Activated naive CD8-positive, alpha-beta T cell treated with anti-CD3 and anti-CD28 coated beads, Interleukin-2, amount 50 U/mL, for 24 hours (primary cell): ENCODE data around the gene FAM163A.
"Not testable (repeated sequence)": the region's sequence is repeated elsewhere in the genome, so short reads cannot be mapped to it uniquely, and the experiment has no call there.

ENCODE experiments used
- ATAC-seq: fragments of 150-1000 bp; cut with Tn5 transposase; one replicate; pipeline ENCODE4 v1.10.0; 2021
- DNase-seq: peaks from one replicate; pipeline ENCODE4 v3.0.0; 2021
- H3K27ac Mint-ChIP-seq: one replicate; pipeline ENCODE4 v1.8.0; 2021; ENCODE audit warnings: mild to moderate bottlenecking, mixed read lengths
- H3K27me3 Mint-ChIP-seq: one replicate; pipeline ENCODE4 v1.8.0; 2021; ENCODE audit warnings: mixed read lengths
- H3K36me3 Mint-ChIP-seq: one replicate; pipeline ENCODE4 v1.8.0; 2021; ENCODE audit warnings: low read depth, mixed read lengths
- H3K4me1 Mint-ChIP-seq: one replicate; pipeline ENCODE4 v1.8.0; 2021; ENCODE audit warnings: mixed read lengths
- H3K4me3 Mint-ChIP-seq: one replicate; pipeline ENCODE4 v1.8.0; 2021; ENCODE audit warnings: mild to moderate bottlenecking, moderate library complexity, mixed read lengths
- H3K9me3 Mint-ChIP-seq: one replicate; pipeline ENCODE4 v1.8.0; 2021; ENCODE audit warnings: mixed read lengths

FAM163A gene

GRCh38 chr1:179794146-179794545, 51.1 kb downstream of the FAM163A start:
- Mint-ChIP-seq H3K27ac (no peak overlapping the region), H3K27me3 (peaks cover 5% of the 10 kb centered on the region), H3K9me3 (no peaks in the 10 kb centered on the region), H3K4me1 (no peaks in the 10 kb centered on the region), H3K4me3 (no peak overlapping the region), H3K36me3 (no peaks in the 10 kb centered on the region)
- DNase-seq (no peak), ATAC-seq (no peak)

DNA sequence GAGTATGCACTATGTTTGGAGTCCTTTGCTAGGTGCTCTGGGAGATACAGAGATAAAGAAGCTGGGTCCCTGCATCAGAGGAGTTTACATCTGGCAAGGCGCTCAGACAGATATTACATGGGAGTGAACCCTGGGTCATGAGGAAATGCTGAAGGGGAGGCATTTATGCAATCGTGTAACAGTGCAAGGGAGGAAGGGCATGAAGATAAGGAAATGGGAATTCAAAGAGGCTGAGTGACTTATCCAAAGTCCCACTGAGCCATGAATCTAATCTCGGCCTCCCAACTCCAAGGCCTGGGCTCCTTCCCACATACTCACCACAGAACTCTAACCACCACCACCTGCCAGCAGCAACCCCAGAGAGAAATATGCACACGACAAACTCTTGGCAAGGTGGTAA, 51.6 kb downstream of the FAM163A start:
- ATAC-seq: no peak
- Mint-ChIP-seq H3K4me1 (no peaks in the 10 kb centered on the region), H3K36me3 (no peaks in the 10 kb centered on the region), H3K27me3 (peaks cover 2% of the 10 kb centered on the region), H3K9me3 (no peaks in the 10 kb centered on the region), H3K4me3 (no peak overlapping the region), H3K27ac (no peak overlapping the region)
- no peak for DNase-seq

DNA sequence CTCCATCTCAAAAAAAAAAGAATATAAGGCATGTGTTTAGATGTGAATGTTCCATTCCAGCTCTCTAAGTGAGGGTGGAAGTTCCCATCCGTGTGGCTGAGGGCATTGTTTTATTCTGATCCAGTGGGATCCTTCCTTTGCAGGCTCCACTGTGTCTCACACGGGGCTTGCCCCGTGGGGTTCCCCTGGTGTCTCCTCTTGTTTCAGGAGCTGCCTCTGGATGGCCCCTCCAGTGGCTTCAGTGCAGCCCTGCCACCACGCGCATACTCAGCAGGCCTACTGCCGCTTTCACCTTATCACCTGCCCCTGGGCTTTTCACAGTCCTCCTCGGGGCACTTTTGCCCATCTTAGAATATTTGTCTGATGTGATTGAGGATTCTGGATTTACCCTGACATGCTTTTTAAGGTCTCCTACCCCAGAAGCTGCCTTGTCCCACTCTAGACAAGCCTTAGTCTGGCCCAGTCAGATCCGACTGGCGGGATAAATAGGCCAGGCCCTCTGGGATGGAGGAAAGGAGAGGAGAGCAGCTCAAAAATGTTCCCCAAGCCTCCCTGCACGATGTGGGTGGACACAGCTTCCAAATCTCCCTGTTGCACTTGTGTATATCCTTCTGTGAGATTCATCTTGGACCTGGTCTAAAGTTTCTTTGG, 55.2 kb downstream of the FAM163A start:
- Mint-ChIP-seq H3K4me3 (no peak overlapping the region), H3K9me3 (no peaks in the 10 kb centered on the region), H3K27me3 (no peaks in the 10 kb centered on the region), H3K27ac (no peak overlapping the region), H3K4me1 (no peaks in the 10 kb centered on the region), H3K36me3 (no peaks in the 10 kb centered on the region)
- ATAC-seq (no peak), DNase-seq (no peak)

DNA sequence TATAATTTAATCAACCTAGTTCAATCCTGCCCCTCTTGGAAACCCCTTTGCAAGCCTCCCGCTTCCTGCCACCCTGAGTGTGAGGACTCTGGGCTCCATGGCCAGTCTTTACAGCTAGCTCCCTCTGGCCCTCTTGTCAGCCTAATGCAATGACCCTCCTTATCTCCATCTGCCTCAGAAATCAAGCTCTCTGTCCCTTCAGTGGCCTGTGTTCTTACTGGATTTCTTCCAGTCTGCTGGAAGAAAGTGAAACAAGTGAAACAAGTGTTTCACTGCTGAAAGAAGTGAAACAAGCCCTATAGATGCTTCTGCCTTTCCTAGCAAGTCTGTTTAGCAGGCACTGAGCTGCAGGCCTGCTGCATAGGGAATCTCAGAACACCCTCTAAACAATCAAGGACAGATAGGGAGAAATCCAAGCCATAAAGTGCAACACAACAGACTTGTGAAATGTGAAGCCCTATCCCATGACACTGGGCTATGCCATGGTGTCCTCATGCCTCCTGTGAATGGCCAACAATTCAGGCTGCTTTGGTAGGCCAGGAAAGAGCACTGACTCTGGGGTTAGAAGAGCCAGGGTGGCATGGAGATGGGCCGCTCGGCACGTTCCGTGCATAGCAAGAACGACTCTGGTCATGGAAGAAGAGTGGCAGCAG, 55.9 kb downstream of the FAM163A start:
- H3K4me1 Mint-ChIP-seq: no peaks in the 10 kb centered on the region
- H3K36me3 Mint-ChIP-seq: no peaks in the 10 kb centered on the region
- ATAC-seq (no peak), DNase-seq (no peak)
- no peaks in the 10 kb centered on the region for H3K9me3 Mint-ChIP-seq
- no peak overlapping the region for H3K4me3 Mint-ChIP-seq
- H3K27me3 Mint-ChIP-seq: no peaks in the 10 kb centered on the region
- H3K27ac Mint-ChIP-seq: no peak overlapping the region

- ATAC-seq: no peak
- DNase-seq: no peak
- H3K4me3 Mint-ChIP-seq: no peak overlapping the region
- H3K9me3 Mint-ChIP-seq: no peaks in the 10 kb centered on the region
- no peaks in the 10 kb centered on the region for H3K4me1 Mint-ChIP-seq
- no peaks in the 10 kb centered on the region for H3K36me3 Mint-ChIP-seq
- no peaks in the 10 kb centered on the region for H3K27me3 Mint-ChIP-seq
- no peak overlapping the region for H3K27ac Mint-ChIP-seq
Observed at GRCh38 chr1:179800481-179800880, 57.4 kb downstream of the FAM163A start.

DNA sequence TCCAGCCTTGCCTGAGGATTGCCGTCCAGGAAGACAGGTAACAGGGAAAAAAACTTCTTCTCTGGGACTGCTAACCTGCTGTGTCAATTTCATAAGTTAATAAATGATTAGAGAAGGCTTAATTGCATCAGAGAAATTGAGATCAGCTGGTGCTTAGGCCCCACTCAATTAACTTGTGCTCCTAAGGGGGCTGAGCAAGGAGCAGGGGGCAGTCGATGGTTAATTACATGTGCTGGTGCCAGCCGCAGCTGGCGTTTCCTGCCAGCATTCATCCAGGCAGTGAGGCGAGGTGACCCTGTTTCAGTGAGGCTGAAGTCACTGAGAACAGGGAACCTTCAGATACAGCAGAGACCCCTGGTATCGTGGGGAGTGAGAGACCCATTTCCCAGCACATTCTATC, 60.0 kb downstream of the FAM163A start:
- H3K27me3 Mint-ChIP-seq: no peaks in the 10 kb centered on the region
- no peaks in the 10 kb centered on the region for H3K4me1 Mint-ChIP-seq
- no peak for ATAC-seq
- no peak for DNase-seq
- H3K4me3 Mint-ChIP-seq: no peak overlapping the region
- no peaks in the 10 kb centered on the region for H3K36me3 Mint-ChIP-seq
- no peak overlapping the region for H3K27ac Mint-ChIP-seq
- no peaks in the 10 kb centered on the region for H3K9me3 Mint-ChIP-seq

- Mint-ChIP-seq H3K27ac (no peak overlapping the region), H3K4me1 (no peaks in the 10 kb centered on the region), H3K27me3 (no peaks in the 10 kb centered on the region), H3K9me3 (no peaks in the 10 kb centered on the region), H3K4me3 (no peak overlapping the region), H3K36me3 (no peaks in the 10 kb centered on the region)
- DNase-seq: no peak
- no peak for ATAC-seq
Observed at GRCh38 chr1:179803918-179804317, 60.8 kb downstream of the FAM163A start.

DNA sequence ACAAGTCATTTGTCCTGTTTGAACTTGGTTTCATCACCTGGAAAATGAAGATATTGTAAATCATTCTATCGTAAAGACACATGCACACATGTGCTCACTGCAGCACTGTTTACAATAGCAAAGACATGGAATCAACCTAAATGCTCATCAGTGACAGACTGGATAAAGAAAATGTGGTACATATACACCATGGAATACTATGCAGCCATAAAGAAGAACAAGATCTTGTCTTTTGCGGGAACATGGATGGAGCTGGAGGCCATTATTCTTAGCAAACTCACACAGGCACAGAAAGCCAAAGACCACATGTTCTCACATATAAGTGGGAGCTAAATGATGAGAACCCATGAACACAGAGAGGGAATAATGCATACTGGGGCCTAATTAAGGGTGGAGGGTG, 61.3 kb downstream of the FAM163A start:
- H3K27me3 Mint-ChIP-seq, H3K9me3 Mint-ChIP-seq, DNase-seq, H3K36me3 Mint-ChIP-seq, H3K27ac Mint-ChIP-seq, H3K4me1 Mint-ChIP-seq, H3K4me3 Mint-ChIP-seq, ATAC-seq: not testable (repeated sequence)

GRCh38 chr1:179805291-179806195, 62.5 kb downstream of the FAM163A start:
- peaks cover 7% of the 10 kb centered on the region for H3K27me3 Mint-ChIP-seq
- ATAC-seq: no peak
- H3K4me1 Mint-ChIP-seq: no peaks in the 10 kb centered on the region
- H3K4me3 Mint-ChIP-seq: no peak overlapping the region
- H3K36me3 Mint-ChIP-seq: no peaks in the 10 kb centered on the region
- DNase-seq: no peak
- H3K27ac Mint-ChIP-seq: no peak overlapping the region
- no peaks in the 10 kb centered on the region for H3K9me3 Mint-ChIP-seq

GRCh38 chr1:179806333-179806732, 63.2 kb downstream of the FAM163A start:
- no peak overlapping the region for H3K4me3 Mint-ChIP-seq
- H3K27ac Mint-ChIP-seq: no peak overlapping the region

DNA sequence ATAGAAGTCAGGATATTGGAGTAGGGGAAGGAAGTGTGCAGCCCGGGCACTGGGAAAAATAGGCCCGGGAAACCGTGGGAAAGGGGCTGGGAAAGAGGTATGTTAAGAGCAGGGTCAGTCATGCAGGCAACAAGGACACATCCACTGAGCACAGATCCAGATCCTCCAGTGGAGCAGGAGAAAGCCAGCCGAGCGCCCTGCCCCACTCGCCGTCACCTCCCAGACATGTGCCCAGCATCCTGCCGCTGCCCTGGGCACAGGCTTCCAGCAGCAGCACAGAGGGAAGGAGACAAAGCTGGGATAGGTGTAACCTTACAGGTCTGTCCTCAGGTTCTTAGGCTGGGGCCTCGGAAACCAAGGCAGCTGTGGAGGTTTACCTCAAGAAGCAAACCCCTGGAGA, 64.2 kb downstream of the FAM163A start:
- Mint-ChIP-seq H3K4me3 (no peak overlapping the region), H3K27ac (no peak overlapping the region), H3K9me3 (no peaks in the 10 kb centered on the region), H3K36me3 (no peaks in the 10 kb centered on the region), H3K4me1 (no peaks in the 10 kb centered on the region), H3K27me3 (peaks cover 11% of the 10 kb centered on the region)
- DNase-seq: no peak
- ATAC-seq: no peak

More at GRCh38 chr1:179806333-179806732, 63.2 kb downstream of the FAM163A start:
- Mint-ChIP-seq H3K9me3 (no peaks in the 10 kb centered on the region), H3K4me1 (no peaks in the 10 kb centered on the region), H3K36me3 (no peaks in the 10 kb centered on the region), H3K27me3 (peaks cover 10% of the 10 kb centered on the region)
- DNase-seq (no peak), ATAC-seq (no peak)

DNA sequence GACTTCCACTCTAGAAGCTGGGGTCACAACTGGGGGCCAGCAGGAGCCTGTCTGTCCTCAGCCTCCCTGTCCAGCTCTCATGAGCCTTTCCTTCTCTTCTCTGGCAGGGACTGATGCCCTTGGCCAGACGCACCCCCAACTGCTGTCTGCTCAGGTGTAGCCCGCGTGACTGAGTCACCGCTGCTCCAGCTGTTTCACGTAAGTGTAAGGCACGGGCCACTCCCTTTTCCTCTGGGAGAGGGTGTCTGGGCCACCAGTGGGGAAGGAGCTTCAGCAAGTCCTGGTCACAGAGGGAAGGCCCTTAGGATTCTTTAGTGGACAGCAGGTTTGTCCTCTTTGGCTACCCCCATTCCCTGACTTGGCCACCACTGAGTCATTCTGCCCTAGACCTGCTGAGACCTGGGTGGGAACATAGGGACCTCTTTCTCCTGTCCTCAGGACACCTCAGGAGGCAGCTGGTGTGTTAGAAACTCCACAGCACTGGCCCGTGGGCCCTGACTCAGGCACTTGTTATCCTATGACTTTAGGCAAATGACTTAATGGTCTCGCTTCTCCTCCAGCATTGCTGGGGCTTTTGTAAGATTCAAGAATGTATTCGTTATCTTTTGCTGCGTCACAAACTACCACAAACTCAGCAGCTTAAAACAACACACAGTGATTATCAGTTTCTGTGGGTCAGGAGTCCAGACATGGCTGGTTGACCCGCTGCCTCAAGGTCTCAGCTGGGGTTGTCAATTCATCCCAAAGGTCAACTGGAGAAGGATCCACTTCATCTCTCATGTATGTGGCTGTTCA, 64.8 kb downstream of the FAM163A start:
- H3K27ac Mint-ChIP-seq: no peak overlapping the region
- ATAC-seq (no peak), DNase-seq (no peak)
- peaks cover 11% of the 10 kb centered on the region for H3K27me3 Mint-ChIP-seq
- no peaks in the 10 kb centered on the region for H3K9me3 Mint-ChIP-seq
- H3K4me3 Mint-ChIP-seq: no peak overlapping the region
- H3K36me3 Mint-ChIP-seq: no peaks in the 10 kb centered on the region
- H3K4me1 Mint-ChIP-seq: no peaks in the 10 kb centered on the region

DNA sequence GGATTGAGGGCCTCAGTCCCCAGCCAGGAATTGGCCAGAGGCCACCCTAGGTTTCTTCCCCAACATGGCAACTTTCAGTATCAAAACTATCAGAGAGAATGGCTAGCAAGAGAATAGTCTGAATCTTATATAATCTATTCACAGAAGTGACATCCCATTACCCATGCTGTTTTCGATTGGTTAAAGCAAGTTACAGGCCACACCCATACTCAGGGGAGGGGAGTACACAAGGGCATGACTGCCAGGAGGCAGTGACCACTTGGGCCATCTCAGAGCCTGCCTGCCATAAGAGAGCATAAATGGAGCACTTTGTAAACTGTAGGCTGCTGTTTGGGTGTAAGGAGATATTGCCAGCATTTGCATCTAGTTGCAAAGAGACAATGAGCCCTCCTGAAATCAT, 65.4 kb downstream of the FAM163A start:
- Mint-ChIP-seq H3K9me3 (no peaks in the 10 kb centered on the region), H3K27ac (no peak overlapping the region), H3K4me3 (no peak overlapping the region), H3K36me3 (no peaks in the 10 kb centered on the region), H3K27me3 (peaks cover 11% of the 10 kb centered on the region), H3K4me1 (no peaks in the 10 kb centered on the region)
- ATAC-seq: no peak
- no peak for DNase-seq
